GM06990 (cell line): ENCODE data around the gene SETD3.

Experiments
- DNase-seq: peaks from one replicate; pipeline ENCODE4 v3.0.0-alpha.2; 2011; ENCODE audit not compliant: insufficient read length; ENCODE audit errors: extremely low read depth
- H3K27me3 ChIP-seq: replicated peaks from 2 replicates; pipeline ENCODE4 v1.6.0; 2011; ENCODE audit warnings: low read length; ENCODE audit not compliant: control insufficient read depth, insufficient read depth
- H3K36me3 ChIP-seq: 2 replicates; pipeline ENCODE4 v1.5.1; 2011; ENCODE audit warnings: low read length; ENCODE audit not compliant: control insufficient read depth, insufficient read depth
- H3K4me3 ChIP-seq: replicated peaks from 2 replicates; pipeline ENCODE4 v1.5.1; 2011; ENCODE audit warnings: low read depth, mild to moderate bottlenecking, control low read depth, low read length
- CTCF ChIP-seq: IDR thresholded peaks from 2 replicates; pipeline ENCODE4 v1.5.1; 2011; ENCODE audit warnings: low read length, control low read depth, mild to moderate bottlenecking, inconsistent platforms; ENCODE audit not compliant: insufficient read depth, poor library complexity, severe bottlenecking

SETD3 gene

GRCh38 chr14:99422228-99423010 lies 58.2 kb downstream of the SETD3 start:
- no peak for TF ChIP-seq CTCF
- DNase-seq, result no peak
- H3K4me3 ChIP-seq, result no peak overlapping the region

GRCh38 chr14:99420711-99421110 lies 59.9 kb downstream of the SETD3 start:
- Histone ChIP-seq H3K36me3 (no peaks in the 10 kb centered on the region; the same call in none of the 2 replicates), H3K27me3 (no peaks in the 10 kb centered on the region), H3K4me3 (no peak overlapping the region)
- DNase-seq, result peak; percentile 29
- no peak for TF ChIP-seq CTCF

More at GRCh38 chr14:99422228-99423010, 58.2 kb downstream of the SETD3 start:
- Histone ChIP-seq H3K27me3 (no peaks in the 10 kb centered on the region), H3K36me3 (peaks cover 1% of the 10 kb centered on the region)

GRCh38 chr14:99419905-99420304 lies 60.8 kb downstream of the SETD3 start:
- DNase-seq, result no peak
- Histone ChIP-seq H3K27me3 (no peaks in the 10 kb centered on the region), H3K36me3 (no peaks in the 10 kb centered on the region; the same call in 1 of the 2 replicates), H3K4me3 (no peak overlapping the region)
- no peak for TF ChIP-seq CTCF

GRCh38 chr14:99418242-99418641 lies 62.4 kb downstream of the SETD3 start:
- Histone ChIP-seq H3K4me3 (no peak overlapping the region), H3K27me3 (no peaks in the 10 kb centered on the region), H3K36me3 (no peaks in the 10 kb centered on the region; the same call in 1 of the 2 replicates)
- DNase-seq, result no peak
- no peak for TF ChIP-seq CTCF

- no peaks in the 10 kb centered on the region; the same call in 1 of the 2 replicates for H3K36me3 ChIP-seq
- H3K4me3 ChIP-seq, result no peak overlapping the region
- no peak for DNase-seq
- no peaks in the 10 kb centered on the region for H3K27me3 ChIP-seq
- TF ChIP-seq CTCF, result no peak
These were observed 63.8 kb downstream of the SETD3 start for GRCh38 chr14:99416909-99417308.
